Stimulated activated CD4-positive, alpha-beta T cell treated with anti-CD3 and anti-CD28 coated beads, Interleukin-1b, Interleukin-23, amount 100 ng/mL, for 24 hours (primary cell): ENCODE measurements around the gene SCYGR4.
"Not testable (repeated sequence)": the region's sequence is repeated elsewhere in the genome, so short reads cannot be mapped to it uniquely, and the experiment has no call there.

Experiments used
- DNase-seq, 4 experiments: peaks; one replicate each; pipeline ENCODE4 v3.0.0-alpha.2; 2020; ENCODE audit warnings: low read depth in 4 of 4, low spot score in 1 of 4

The SCYGR4 gene

GRCh38 chr2:227617316-227618230 lies at the start of gene SCYGR4:
TSS of gene SCYGR4 (plus strand) at chr2:227617498. CDS start at chr2:227617498, 0 bp downstream.
- DNase-seq = no peak

GRCh38 chr2:227568852-227569169 lies 48.5 kb upstream of the SCYGR4 start:
- DNase-seq = no peak

DNA sequence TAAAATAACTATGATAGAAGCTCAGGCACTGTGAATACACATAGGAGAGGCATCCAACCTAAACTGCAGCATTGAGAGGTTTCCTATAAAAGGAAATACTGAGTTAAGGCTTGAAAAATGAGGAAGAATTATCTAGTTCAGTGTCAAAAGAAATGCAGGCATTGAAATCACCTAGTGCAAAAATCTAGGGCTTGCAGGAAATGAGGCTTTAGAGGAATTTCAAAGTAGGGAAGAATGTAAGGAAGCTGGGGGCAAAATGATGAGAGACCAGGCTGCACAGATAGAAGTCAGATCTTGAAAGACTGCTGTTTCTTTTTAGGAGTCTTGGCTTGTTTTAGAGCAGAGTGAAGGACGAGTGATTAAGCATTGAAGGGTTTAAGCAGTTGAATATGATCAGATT lies 46.7 kb upstream of the SCYGR4 start:
- no peak for DNase-seq

GRCh38 chr2:227576110-227576509 lies 41.2 kb upstream of the SCYGR4 start:
- DNase-seq = no peak

GRCh38 chr2:227576812-227577211 lies 40.5 kb upstream of the SCYGR4 start:
- no peak for DNase-seq

DNA sequence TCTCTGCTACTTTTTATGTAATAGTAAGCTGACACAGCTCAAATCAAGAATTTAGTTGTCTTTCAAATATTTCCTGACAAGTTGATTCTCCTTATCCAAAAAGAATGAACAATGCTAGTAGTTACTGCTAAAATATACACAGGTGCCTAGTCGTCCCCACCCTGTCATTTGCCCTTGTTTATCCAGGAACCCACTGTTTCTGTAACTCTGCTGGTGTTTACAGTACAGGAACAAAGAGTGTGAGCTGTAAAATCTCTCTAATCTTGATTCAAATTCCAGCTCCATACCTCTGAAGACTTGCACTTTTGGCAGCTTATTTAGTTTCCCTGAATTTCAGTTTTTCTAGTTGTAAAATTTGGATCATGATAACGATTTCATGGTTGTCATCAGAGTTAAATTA lies 39.7 kb upstream of the SCYGR4 start:
- DNase-seq = no peak

DNA sequence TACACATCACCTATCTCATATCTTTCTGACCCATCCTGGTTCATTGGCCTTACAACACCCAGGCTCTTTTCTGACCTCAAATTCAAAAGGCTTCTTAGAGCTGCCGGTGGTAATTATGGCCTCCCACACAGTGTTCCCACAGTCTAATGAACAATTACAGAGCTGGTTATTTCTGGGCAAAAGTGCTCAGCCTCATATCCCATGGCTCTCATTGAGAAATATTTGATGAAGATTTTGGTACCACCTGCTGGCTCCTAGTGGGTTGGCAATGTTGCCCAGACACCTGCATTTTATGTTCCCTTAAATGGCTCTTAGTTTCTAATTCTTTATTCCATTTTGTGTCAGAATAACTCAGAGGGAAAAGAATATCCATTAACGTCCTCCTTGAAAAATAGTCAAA lies 38.7 kb upstream of the SCYGR4 start:
- DNase-seq = no peak

DNA sequence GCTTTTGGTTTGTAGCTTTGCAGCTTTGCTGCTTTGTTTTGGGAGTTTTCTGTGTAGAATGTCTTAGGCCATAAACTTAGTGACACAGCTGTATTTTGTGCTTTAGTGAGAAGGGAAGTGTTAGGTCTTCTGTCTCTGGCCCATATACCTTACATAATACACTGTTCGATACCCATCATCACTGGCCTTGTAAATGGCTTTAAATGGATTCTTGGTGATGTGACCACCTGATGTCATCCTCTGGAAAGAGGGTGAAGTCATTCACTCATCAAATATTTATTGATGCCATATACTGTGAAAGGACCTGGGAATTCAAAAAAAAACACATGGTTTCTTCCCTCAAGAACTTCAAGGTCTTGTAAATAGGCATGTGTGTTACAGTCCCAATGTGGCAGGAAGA lies 37.5 kb upstream of the SCYGR4 start:
- DNase-seq = no peak

DNA sequence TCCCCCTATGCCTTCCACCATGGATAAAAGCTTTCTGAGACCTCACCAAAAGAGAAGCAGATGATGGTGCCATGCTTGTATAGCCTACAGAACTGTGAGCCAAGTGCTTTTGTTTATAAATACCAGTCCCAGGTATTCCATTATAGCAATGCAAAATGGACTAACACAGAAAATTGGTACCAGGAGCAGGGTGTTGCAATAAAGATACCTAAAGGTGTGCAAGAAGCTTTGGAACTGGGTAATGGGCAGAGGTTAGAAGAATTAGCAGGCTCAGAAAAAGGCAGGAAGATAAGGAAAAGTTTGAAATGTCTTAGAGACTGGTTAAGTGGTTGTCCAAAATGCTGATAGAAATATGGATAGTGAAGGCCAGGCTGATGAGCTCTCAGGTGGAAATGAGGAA lies 34.9 kb upstream of the SCYGR4 start:
- no peak for DNase-seq

- no peak for DNase-seq
Observed at GRCh38 chr2:227592694-227593387, 24.5 kb upstream of the SCYGR4 start.

- DNase-seq = no peak
Observed at GRCh38 chr2:227595797-227596196, 21.5 kb upstream of the SCYGR4 start.

GRCh38 chr2:227597036-227597435 lies 20.3 kb upstream of the SCYGR4 start:
- DNase-seq = no peak

- no peak for DNase-seq
Observed at GRCh38 chr2:227597998-227598397, 19.3 kb upstream of the SCYGR4 start.

DNA sequence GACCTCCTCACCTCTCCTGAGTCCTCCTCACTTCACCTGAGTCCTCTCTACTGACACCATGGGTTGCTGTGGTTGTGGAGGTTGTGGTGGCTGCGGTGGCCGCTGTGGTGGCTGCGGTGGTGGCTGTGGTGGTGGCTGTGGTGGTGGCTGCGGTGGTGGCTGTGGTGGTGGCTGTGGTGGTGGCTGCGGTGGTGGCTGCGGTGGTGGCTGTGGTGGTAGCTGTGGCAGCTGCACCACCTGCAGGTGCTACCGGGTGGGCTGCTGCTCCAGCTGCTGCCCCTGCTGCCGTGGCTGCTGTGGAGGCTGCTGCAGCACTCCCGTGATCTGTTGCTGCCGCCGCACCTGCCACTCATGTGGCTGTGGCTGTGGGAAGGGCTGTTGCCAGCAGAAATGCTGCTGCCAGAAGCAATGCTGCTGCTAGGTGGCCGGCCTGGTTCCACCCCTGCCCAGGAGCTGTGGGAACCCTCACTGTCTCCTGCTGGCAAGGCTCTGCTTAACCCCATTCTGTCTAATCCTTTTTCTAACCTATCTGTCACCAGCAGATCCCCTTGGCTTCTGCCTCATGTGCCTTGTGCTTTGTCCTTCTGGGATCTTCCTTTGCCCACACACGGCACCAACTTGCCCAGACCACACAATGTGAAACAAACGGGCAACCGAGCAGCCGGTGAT lies 18.3 kb upstream of the SCYGR4 start, which contains the start of gene SCYGR2:
SCYGR2 (plus strand) TSS at position 59 of the 669 bp plus-strand sequence; CDS start at position 59, 0 bp downstream.
- DNase-seq = not testable (repeated sequence)

DNA sequence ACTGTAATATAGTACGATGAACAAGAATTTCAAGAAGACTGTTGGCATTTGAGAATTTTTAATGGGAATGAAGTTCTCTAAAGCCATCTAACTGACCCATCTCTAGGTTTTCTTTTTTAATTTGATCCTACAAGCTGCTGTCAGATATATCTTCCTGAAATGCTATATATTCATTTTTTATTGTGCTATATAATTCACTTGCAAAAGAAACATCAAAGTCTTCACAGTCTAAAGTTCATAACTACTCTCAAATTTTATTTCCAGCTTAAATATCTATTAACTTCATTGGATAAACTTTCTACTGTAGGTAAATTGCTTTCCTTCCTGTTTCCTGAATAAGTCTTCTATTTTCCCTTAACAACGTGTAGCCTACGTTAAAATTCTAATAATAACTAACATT lies 14.9 kb upstream of the SCYGR4 start:
- no peak for DNase-seq

DNA sequence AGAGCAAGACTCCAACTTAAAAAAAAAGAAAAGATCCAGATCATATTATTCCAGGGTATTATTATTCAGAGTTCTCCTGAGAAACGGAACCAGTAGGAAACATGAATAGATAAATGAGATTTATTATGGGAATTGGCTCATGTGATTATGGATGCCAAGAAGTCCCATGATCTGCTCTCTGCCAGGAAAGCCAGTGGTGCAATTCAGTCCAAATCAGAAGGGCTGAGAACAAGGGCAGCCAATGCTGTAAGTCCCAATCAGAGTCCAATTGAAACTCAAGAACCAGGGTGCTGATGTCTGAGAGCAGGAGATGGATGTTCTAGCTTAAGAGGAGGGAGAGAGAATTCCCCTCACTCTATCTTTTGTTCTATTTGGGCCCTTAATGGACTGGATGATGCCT lies 10.8 kb upstream of the SCYGR4 start:
- DNase-seq = no peak

GRCh38 chr2:227607941-227608340 lies 9.4 kb upstream of the SCYGR4 start:
- no peak for DNase-seq

GRCh38 chr2:227608561-227609338 lies 8.5 kb upstream of the SCYGR4 start:
- DNase-seq = no peak

DNA sequence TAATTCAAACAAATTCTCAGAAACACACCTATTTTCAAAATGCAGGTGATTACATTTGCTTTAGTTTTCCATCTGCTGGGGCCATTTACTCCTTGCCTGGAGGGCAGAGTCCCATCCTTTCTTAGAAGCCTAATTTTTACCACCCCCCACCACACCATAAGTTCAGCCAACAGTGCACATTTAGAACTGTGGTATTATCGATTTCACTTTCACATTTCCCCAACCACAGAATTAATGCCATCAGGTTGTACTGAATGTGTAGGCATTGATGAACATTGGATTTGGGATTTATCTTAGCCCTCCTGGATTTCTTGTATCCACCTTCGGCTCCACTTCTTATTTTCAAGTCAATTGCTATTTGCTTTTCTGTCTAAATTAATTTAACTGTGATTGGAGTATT lies 7.2 kb upstream of the SCYGR4 start:
- no peak for DNase-seq

DNA sequence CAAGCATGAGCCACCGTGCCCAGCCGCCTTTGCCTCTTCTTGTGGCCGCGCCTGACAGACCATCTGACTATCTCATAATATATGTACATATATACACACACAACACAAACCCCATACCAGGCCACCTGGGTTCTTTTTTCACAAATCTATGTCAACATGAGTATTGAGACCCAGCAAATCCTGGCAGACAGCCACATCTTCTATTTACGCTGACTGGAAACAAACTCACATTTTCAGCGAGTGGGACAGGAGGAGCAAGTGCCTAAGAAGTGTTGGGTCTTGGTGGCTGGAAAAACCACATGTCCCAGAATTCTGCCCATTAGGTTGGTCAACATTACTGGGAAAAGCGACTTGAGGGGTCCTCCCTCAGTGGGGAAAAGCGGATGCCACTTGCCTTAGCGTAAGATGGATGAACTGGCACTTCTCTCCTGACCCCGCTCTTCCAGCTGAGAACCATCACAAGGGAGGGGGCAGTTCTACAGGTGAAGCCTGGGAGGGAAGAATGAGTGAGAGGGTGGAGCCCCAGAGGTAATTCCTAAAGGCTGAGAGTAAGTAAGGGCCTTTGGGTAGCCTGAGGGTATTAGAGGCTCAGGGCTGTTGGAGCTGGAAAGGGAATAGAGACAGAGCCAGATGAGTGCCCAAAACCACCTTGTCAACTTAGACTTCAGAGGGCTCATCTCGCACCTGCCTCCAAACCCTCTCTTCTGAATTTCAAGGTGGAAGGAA lies 4.6 kb upstream of the SCYGR4 start:
- no peak for DNase-seq
